Astrocyte of the cerebellum (primary cell): ENCODE results near the gene HBB.
A peak's percentile ranks its signal among the peaks of the same experiment; 100 is the strongest.

ENCODE experiments used
- DNase-seq: peaks from one replicate; pipeline ENCODE4 v3.0.0-alpha.2; 2011; ENCODE audit warnings: low read depth
- H3K4me3 ChIP-seq: 2 replicates; pipeline ENCODE4 v1.5.1; 2011; ENCODE audit warnings: mild to moderate bottlenecking, low read depth, low read length, moderate library complexity
- in situ Hi-C: cut with HindIII; loops from 2 replicates; pipeline ENCODE4 v1.10.0; 2017; ENCODE audit warnings: low sequenced_read_pairs
- TF ChIP-seq, protein P1 (sequence below): IDR thresholded peaks from 2 replicates; pipeline ENCODE4 v1.5.1; 2012; ENCODE audit warnings: low read length, low read depth, moderate library complexity, mild to moderate bottlenecking; ENCODE audit errors: missing control alignments

Gene HBB

DNA sequence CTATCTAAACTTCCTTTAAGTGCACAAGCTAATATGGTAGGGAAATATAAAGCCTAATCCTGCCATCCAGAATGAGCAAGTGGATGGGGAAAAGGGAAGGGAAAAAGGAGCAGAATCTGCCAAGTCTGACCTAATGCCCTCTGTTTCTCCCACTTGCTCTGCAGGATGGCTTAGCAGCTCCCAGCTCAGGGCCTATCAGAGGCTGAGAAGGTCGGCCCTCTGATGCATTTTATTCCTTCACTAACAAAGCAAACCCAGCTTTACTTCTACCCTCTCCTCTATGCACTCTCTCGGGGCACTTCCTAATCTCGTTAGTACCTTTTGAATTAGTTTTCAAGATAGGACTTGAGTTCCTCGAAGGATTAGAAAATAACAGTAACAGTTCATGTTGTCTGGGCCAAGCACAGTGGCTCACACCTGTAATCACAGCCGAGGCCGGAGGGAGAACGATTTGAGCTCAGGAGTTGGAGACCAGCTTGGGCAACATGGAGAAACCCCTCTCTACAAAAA lies 16.4 kb downstream of the HBB start:
- in situ Hi-C loops = no loop called here

DNA sequence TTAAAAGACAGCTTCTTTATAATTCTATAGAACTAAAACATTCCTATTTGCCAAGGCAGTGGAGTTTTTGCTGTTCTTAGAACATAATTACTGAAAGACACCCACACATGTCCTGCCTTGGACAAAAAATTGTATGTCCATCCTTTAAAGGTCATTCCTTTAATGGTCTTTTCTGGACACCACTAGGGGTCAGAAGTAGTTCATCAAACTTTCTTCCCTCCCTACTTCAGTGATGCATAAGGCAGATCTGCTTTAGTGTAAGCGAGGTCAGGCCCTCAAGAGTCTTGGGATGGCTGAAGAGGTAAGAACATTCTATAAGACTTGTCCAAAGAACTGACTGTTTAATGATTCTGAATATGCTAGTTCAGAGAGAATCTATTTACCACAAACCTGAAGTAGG lies 22.1 kb downstream of the HBB start:
- in situ Hi-C loops = no loop called here
- peak; percentile 46 for DNase-seq
- TF ChIP-seq, protein P1, sequence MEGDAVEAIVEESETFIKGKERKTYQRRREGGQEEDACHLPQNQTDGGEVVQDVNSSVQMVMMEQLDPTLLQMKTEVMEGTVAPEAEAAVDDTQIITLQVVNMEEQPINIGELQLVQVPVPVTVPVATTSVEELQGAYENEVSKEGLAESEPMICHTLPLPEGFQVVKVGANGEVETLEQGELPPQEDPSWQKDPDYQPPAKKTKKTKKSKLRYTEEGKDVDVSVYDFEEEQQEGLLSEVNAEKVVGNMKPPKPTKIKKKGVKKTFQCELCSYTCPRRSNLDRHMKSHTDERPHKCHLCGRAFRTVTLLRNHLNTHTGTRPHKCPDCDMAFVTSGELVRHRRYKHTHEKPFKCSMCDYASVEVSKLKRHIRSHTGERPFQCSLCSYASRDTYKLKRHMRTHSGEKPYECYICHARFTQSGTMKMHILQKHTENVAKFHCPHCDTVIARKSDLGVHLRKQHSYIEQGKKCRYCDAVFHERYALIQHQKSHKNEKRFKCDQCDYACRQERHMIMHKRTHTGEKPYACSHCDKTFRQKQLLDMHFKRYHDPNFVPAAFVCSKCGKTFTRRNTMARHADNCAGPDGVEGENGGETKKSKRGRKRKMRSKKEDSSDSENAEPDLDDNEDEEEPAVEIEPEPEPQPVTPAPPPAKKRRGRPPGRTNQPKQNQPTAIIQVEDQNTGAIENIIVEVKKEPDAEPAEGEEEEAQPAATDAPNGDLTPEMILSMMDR = peak; percentile 59
- no peak overlapping the region for H3K4me3 ChIP-seq

More for the DNA sequence above, 16.4 kb downstream of the HBB start:
- DNase-seq = no peak
- H3K4me3 ChIP-seq = no peak overlapping the region
- TF ChIP-seq, protein P1 = no peak

- no peak overlapping the region for H3K4me3 ChIP-seq
- TF ChIP-seq, protein P1 = no peak
- DNase-seq = no peak
- in situ Hi-C loops = no loop called here
Measured at GRCh38 chr11:5203366-5203765, 23.5 kb downstream of the HBB start.

GRCh38 chr11:5200582-5200981 lies 26.3 kb downstream of the HBB start, which contains the start of gene OR51V1:
Gene OR51V1, minus strand, starts transcription at chr11:5200682. Its CDS starts 0 bp downstream, at chr11:5200682.
- in situ Hi-C loops = no loop called here
- TF ChIP-seq, protein P1 = no peak
- no peak for DNase-seq

GRCh38 chr11:5198285-5198684 lies 28.6 kb downstream of the HBB start:
- no peak overlapping the region for H3K4me3 ChIP-seq
- DNase-seq = no peak
- in situ Hi-C loops = no loop called here
- TF ChIP-seq, protein P1 = no peak

More at GRCh38 chr11:5200582-5200981, 26.3 kb downstream of the HBB start, which contains the start of gene OR51V1:
- H3K4me3 ChIP-seq = no peak within 1 kb of the TSS

DNA sequence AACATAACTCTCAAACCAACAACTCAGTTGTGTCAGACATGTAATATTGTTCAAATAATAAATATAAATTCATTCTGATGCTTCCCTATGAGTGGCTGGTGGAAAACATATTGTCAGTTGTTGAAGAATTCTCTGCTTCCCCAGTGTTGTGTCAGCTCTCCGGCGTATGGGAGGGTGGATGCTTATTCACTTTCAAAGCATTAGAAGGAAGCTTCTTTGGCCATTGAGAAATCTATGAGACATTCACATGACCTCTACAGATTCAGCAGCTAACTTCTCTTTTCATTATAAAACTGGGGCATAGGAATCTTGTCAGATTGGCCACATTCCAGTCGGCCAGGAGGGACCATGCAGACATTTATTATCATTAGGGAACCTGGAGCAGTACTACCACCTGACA lies 29.3 kb downstream of the HBB start:
- no peak for DNase-seq
- in situ Hi-C loops = no loop called here
- H3K4me3 ChIP-seq = no peak overlapping the region
- TF ChIP-seq, protein P1 = no peak
